Prostate gland (tissue), 2 donors: Measurements from ENCODE around the gene BABAM2. TPM values are rescaled to one million over a fixed set of nuclear protein-coding genes. Genes with fewer than 3 reads are reported as not detected.

Source experiments
- DNase-seq: peaks from one replicate; pipeline ENCODE4 v3.0.0-alpha.2; 2019; ENCODE audit warnings: low spot score
- H3K27ac ChIP-seq, 2 donors: fragments of 200-600 bp; sonication (generic); 2 replicates each; pipeline ENCODE4 v1.5.1; 2017 to 2019
- H3K27me3 ChIP-seq: fragments of 200-600 bp; sonication (generic); replicated peaks from 2 replicates; pipeline ENCODE4 v1.5.1; 2019; ENCODE audit not compliant: insufficient read depth
- H3K36me3 ChIP-seq, 2 donors: fragments of 200-600 bp; sonication (generic); 1 replicate in 1 of 2; 2 replicates in 1 of 2; pipeline versions ENCODE4 v1.5.1 to v1.8.1; 2017 to 2019
- H3K4me1 ChIP-seq: fragments of 200-600 bp; sonication (generic); replicated peaks from 2 replicates; pipeline ENCODE4 v1.5.1; 2019
- H3K4me3 ChIP-seq, 2 donors: fragments of 200-600 bp; sonication (generic); 2 replicates each; pipeline ENCODE4 v1.5.1; 2017 to 2019
- H3K9me3 ChIP-seq: fragments of 200-600 bp; sonication (generic); 2 replicates; pipeline ENCODE4 v1.5.1; 2017
- CTCF ChIP-seq, 4 experiments: fragments of 200-600 bp in 2 of 4; fragments of 450-650 bp in 2 of 4; sonication (generic) in 2 of 4; IDR thresholded peaks; 1 replicate in 3 of 4; 2 replicates in 1 of 4; pipeline ENCODE4 v1.5.1; 2016 to 2019; ENCODE audit warnings: antibody characterized with exemption in 4 of 4, mild to moderate bottlenecking in 2 of 4, moderate library complexity in 2 of 4
- POLR2A ChIP-seq: fragments of 450-650 bp; IDR thresholded peaks from one replicate; pipeline ENCODE4 v1.6.1; 2016; ENCODE audit warnings: antibody characterized with exemption, mild to moderate bottlenecking
- POLR2AphosphoS5 ChIP-seq: sonication (generic); formaldehyde crosslinking; IDR thresholded peaks from one replicate; pipeline ENCODE4 v1.6.1; 2017; ENCODE audit warnings: antibody characterized with exemption
- WGBS: methylation state at CpG from one replicate; pipeline ENCODE4 v1.1.5; 2018; 5-methylcytosine and 5-hydroxymethylcytosine counted together
- intact Hi-C: fragments of 100-400 bp; cut with DNase I; formaldehyde crosslinking; loops from one replicate; pipeline ENCODE4 v1.14.2; 2022
- total RNA-seq, 2 donors: library from RNA; depleted of rRNA; stranded (reverse); fragments of >200 nt; gene quantifications; one replicate each; pipeline ENCODE4 v1.1.0, GENCODE V29; 2016

BABAM2 gene
- total RNA-seq, 2 donors from 2014 or later = 35.8 to 37.3 TPM

- TF ChIP-seq POLR2A = no peak
- no peak for TF ChIP-seq POLR2AphosphoS5
- no peak for TF ChIP-seq CTCF (IDR thresholded peaks at IDR 0.05)
These were observed 325.8 kb downstream of the BABAM2 start for GRCh38 chr2:28216331-28216730.

GRCh38 chr2:28217042-28217740 is 326.7 kb downstream of the BABAM2 start:
- no peak overlapping the region for H3K4me3 ChIP-seq
- H3K9me3 ChIP-seq = no peaks in the 10 kb centered on the region
- no peaks in the 10 kb centered on the region for H3K36me3 ChIP-seq
- no peaks in the 10 kb centered on the region for H3K27me3 ChIP-seq
- TF ChIP-seq POLR2A = no peak
- TF ChIP-seq POLR2AphosphoS5 = no peak
- no peak for TF ChIP-seq CTCF (IDR thresholded peaks at IDR 0.05)
- H3K27ac ChIP-seq = no peak overlapping the region
- WGBS = 96% methylated on average over 3 of the region's 3 CpGs
- H3K4me1 ChIP-seq = no peaks in the 10 kb centered on the region
- intact Hi-C loops = no loop called here
- DNase-seq = no peak

More at GRCh38 chr2:28216331-28216730, 325.8 kb downstream of the BABAM2 start:
- 82% methylated on average over 2 of the region's 2 CpGs for whole genome bisulfite sequencing
- intact Hi-C loops = no loop called here
- H3K9me3 ChIP-seq = no peaks in the 10 kb centered on the region
- no peak overlapping the region for H3K4me3 ChIP-seq
- DNase-seq = no peak
- H3K27me3 ChIP-seq = no peaks in the 10 kb centered on the region
- H3K27ac ChIP-seq = no peak overlapping the region
- H3K4me1 ChIP-seq = no peaks in the 10 kb centered on the region
- no peaks in the 10 kb centered on the region for H3K36me3 ChIP-seq

- no peak overlapping the region for H3K4me3 ChIP-seq
- intact Hi-C loops = no loop called here
- DNase-seq = no peak
- H3K27ac ChIP-seq = no peak overlapping the region
- 94% methylated on average over 4 of the region's 4 CpGs for WGBS
- no peaks in the 10 kb centered on the region for H3K27me3 ChIP-seq
- no peaks in the 10 kb centered on the region for H3K4me1 ChIP-seq
- H3K9me3 ChIP-seq = no peaks in the 10 kb centered on the region
- no peaks in the 10 kb centered on the region for H3K36me3 ChIP-seq
- no peak for TF ChIP-seq CTCF (IDR thresholded peaks at IDR 0.05)
These were observed 328.6 kb downstream of the BABAM2 start for GRCh38 chr2:28219138-28219537.

GRCh38 chr2:28219758-28220368 is 329.3 kb downstream of the BABAM2 start:
- Histone ChIP-seq H3K4me3 (no peak overlapping the region), H3K27ac (no peak overlapping the region), H3K4me1 (no peaks in the 10 kb centered on the region), H3K36me3 (no peaks in the 10 kb centered on the region), H3K27me3 (no peaks in the 10 kb centered on the region), H3K9me3 (no peaks in the 10 kb centered on the region)
- 87% methylated on average over 13 of the region's 13 CpGs for WGBS
- no peak for DNase-seq
- TF ChIP-seq POLR2A (no peak), CTCF (IDR thresholded peaks at IDR 0.05) (no peak), POLR2AphosphoS5 (no peak)
- intact Hi-C loops = no loop called here
